ENCODE measurements around the gene IL12RB2. TPM values are rescaled to one million over a fixed set of nuclear protein-coding genes. Genes with fewer than 3 reads are reported as not detected.
A peak's percentile ranks its signal among the peaks of the same experiment; 100 is the strongest.

IL12RB2 gene
- total RNA-seq (2021; ENCODE audit: unreplicated experiment) = 0.22 TPM
- 0.02 and 0.08 TPM in 2 replicates for polyA plus RNA-seq (2012)
- percentile 2 among the genes with signal in this experiment for Bru-seq, nascent RNA
- percentile 1 among the genes with signal in this experiment for BruChase-seq, experiment 1, labeled RNA remaining after a 6-hour chase
- BruChase-seq, experiment 2, labeled RNA remaining after a 2-hour chase = percentile 1 among the genes with signal in this experiment
- long read RNA-seq = 0 reads

- Histone ChIP-seq H3K79me2 (ENCODE audit: insufficient read depth, low read length) (no peaks in the 10 kb centered on the region), H3K4me2 (ENCODE audit: low read length) (no peak within 1 kb of the TSS), H3K36me3 (ENCODE audit: control insufficient read depth in 1 of 2, insufficient read depth in 2 of 2, low read length in 2 of 2) (no peaks in the 10 kb centered on the region), H3K4me3 (replicated peaks in 1 of 2; ENCODE audit: low read depth in 1 of 2, low read length in 2 of 2) (no peak within 1 kb of the TSS), H3K9me3 (ENCODE audit: control insufficient read depth in 1 of 2, insufficient read depth in 1 of 2, low read depth in 1 of 2, low read length in 2 of 2) (no peaks in the 10 kb centered on the region), H3K9ac (ENCODE audit: low read length) (no peak within 1 kb of the TSS), H3K27me3 (ENCODE audit: insufficient read depth, low read length) (no peaks in the 10 kb centered on the region), H3K9me2 (ENCODE audit: insufficient read depth) (no peaks in the 10 kb centered on the region), H3K27ac (ENCODE audit: low read depth, low read length) (no peak within 1 kb of the TSS), H4K20me1 (ENCODE audit: insufficient read depth) (no peaks in the 10 kb centered on the region), H3K4me1 (ENCODE audit: control insufficient read depth in 1 of 2, insufficient read depth in 2 of 2, low read length in 2 of 2) (no peaks in the 10 kb centered on the region), H2AFZ (ENCODE audit: low read depth, low read length, poor library complexity, severe bottlenecking) (no peak within 1 kb of the TSS)
- no TSS peak for BruUV-seq (replicated peaks)
- TF ChIP-seq ATF3 (IDR thresholded peaks at IDR 0.05) (no peak), CEBPB (IDR thresholded peaks at IDR 0.05; ENCODE audit: low read depth) (no peak), EGR1 (IDR thresholded peaks at IDR 0.05; ENCODE audit: low read depth) (no peak), POLR2A (IDR thresholded peaks at IDR 0.05; ENCODE audit: borderline replicate concordance, extremely low read depth, insufficient read depth, insufficient read length) (no peak), MAX (IDR thresholded peaks at IDR 0.05) (no peak), POLR2AphosphoS5 (IDR thresholded peaks at IDR 0.05; ENCODE audit: low read depth, low read length) (no peak), ZBTB33 (IDR thresholded peaks at IDR 0.05; ENCODE audit: extremely low read depth, insufficient replicate concordance, low read length) (no peak), ZNF274 (IDR thresholded peaks at IDR 0.05; ENCODE audit: low read depth, low read length) (no peak), EZH2phosphoT487 (IDR thresholded peaks at IDR 0.05; ENCODE audit: borderline replicate concordance) (no peak), FOSL1 (IDR thresholded peaks at IDR 0.05; ENCODE audit: low read depth) (no peak), REST (IDR thresholded peaks at IDR 0.05; ENCODE audit: low read depth) (no peak), ZFX (IDR thresholded peaks at IDR 0.05) (no peak)
- ChIA-PET RAD21 (ENCODE audit: low non-redundant PET in 1 of 2, low total read pairs in 2 of 2, uncharacterized antibody in 2 of 2, unreplicated experiment in 2 of 2) (no interaction called here), CTCF (no interaction called here), POLR2A (no interaction called here)
- DNase-seq (ENCODE audit: low read depth, low spot score) (no peak), ATAC-seq (no peak)
- intact Hi-C loops (cut with micrococcal nuclease) = no loop called here
Observed at GRCh38 chr1:67307251-67308060, at the start of gene IL12RB2. TSS of gene IL12RB2 (plus strand) at chr1:67307873. CDS start at chr1:67320369, 12,496 bp downstream.
